Tongue (tissue), 2 donors: ENCODE results near the gene AIFM2. TPM values are rescaled to one million over a fixed set of nuclear protein-coding genes. Genes with fewer than 3 reads are reported as not detected.
"Not testable (repeated sequence)": the region's sequence is repeated elsewhere in the genome, so short reads cannot be mapped to it uniquely, and the experiment has no call there.

Experiments used
- DNase-seq: peaks from one replicate; pipeline ENCODE4 v3.0.0-alpha.2; 2015
- total RNA-seq: library from RNA; depleted of rRNA; stranded (reverse); fragments of >200 nt; gene quantifications from one replicate; pipeline ENCODE4 v1.2.3, GENCODE V29; 2014

Gene AIFM2
- total RNA-seq, 1 donor from 2014 or later = 2.4 TPM

DNA sequence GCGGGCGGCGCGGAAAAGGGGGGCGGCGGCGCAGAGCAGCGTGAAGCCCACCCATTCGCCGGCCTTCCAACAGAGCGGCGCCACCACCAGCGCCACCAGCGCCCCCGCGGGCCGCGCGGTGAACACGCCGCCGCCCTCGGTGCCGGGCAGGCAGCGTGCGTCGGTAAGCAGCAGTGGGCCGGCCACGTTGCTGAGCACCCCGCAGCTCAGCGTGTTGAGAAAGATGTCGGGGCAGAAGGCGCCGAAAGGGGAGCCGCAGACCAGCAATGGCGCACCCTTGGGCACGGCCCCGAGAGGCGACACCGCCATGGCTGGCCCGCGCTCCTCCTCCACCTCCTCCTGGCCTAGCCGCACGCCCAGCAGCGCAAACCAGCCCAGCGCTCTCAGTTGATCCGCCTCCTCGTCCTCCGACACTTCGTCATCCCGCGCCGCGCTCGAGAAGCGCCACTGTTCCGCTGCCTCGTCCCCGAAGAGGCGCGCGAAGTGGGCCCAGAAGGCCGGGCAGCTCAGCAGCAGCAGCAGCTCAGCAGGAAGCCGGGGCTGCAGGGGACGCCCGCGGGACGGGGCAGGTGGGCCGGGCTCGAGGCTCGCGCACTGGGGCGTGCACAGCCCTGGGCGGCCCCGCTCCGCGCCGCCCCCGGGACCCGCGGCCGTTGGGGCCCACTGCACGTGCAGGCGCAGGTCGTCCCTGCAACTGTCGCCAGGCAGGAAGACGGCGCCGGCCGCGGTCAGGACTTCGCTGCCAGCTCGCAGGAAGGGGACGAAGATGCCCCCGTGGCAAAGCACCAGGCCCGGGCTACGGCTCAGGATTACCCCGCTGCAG, 13.3 kb upstream of the AIFM2 start:
- DNase-seq = peak; percentile 75

DNA sequence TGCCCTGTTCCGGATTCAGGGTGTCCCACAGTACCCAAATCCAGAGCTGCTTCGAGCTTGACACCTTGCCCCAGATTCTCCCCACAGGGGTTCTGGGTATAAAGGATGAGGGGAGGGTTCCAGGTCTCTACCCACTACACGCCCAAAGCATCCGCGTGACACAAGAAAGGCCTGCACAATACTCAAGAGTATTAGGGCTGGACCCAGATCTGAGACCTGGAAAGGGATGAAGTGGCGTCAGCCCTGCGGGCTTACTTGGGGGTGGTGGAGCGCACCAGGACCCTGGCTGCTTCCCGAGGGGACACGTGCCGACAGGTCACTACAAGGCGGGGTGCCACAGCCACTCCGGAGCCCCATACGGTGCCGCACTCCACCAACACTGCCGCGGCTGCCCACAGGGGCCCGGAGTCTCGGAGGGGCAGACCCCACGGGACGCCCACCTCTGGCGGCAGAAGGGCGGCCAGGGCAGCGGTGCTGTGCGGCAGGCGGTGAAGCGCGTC, 12.6 kb upstream of the AIFM2 start:
- DNase-seq = peak; percentile 12

DNA sequence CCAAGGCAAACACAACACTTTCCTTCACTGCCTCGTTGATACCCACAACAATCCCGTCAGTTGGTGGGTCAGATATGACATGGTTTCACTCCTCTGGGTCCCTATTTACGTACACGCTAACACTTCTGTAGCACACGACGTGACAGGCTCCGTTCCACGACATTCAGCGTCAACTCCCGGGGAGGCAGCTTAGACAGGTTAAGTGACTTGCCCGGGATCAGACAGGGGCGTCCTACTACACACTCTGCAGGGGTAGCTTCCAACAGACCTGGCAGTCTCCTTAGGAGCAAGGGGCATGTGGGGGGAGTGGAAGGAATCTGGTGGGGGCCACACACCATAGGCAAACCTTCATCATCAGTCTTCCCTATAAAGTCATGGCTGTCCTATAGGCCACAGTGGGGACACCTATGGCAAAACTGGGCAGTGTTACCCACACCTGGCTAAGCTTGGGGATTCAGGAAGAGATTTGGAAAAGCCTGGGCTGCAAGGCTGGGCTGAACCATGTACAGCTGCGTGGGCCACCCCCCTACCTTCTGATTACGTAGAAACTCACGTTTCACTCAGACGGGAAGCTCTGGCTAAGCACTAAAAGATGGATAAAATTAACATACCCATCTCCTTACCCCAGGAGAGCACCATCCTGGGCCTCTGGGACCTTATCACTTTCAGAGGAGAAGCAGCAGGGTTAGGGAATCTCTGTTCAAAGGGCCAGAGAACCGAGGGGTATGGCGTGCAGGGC, 11.9 kb upstream of the AIFM2 start:
- DNase-seq = no peak

DNA sequence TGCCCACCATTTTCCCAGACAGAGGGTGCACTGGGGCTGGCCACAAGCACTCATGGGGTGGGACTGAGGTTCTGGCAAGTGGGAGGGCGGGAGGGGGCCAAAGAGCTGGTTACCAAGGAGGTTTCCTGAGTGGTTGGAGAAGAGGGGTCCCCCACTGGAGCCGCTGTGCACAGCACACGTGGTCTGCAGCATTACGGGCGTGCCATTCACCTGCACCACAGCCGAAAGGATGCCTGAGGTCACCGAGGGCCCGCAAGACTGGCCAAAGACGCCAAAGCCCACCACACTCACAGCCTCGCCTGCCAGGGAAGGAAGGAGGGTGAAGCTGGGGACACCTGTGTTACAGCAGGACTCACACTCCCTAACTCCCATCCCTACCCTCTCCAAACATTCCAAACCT, 9.9 kb upstream of the AIFM2 start:
- no peak for DNase-seq

DNA sequence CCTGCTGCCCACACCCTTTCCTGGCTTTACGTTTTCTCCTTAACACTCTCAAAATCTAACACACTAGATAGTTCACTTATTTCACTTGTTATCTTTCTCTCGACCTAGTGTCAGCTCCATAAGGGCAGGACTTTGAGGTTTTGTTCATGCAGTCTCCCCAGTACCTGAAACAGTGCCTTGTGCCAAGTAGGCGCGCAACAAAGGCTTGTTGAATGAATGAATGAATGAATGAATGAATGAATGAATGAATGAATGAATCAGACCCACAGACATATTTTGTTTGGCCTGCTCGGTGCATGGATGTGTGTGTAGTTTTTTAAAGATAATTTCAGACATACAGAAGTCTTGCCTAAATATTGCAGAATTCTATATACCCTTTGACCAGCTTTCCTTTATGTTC, 7.7 kb upstream of the AIFM2 start:
- DNase-seq = no peak

DNA sequence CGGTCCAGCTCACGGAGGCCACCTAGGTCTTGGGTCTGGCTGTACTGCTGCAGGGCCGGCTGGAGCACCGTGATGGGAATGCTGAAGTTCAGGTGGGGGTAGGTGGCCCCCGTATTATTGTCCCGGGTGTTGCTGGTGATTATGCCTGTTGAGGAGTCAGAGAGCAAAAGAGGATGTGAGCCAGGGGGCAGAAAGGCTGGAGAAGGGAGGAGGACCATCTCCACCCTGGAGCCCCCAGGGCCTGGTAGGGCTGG, 7.3 kb upstream of the AIFM2 start:
- no peak for DNase-seq

DNA sequence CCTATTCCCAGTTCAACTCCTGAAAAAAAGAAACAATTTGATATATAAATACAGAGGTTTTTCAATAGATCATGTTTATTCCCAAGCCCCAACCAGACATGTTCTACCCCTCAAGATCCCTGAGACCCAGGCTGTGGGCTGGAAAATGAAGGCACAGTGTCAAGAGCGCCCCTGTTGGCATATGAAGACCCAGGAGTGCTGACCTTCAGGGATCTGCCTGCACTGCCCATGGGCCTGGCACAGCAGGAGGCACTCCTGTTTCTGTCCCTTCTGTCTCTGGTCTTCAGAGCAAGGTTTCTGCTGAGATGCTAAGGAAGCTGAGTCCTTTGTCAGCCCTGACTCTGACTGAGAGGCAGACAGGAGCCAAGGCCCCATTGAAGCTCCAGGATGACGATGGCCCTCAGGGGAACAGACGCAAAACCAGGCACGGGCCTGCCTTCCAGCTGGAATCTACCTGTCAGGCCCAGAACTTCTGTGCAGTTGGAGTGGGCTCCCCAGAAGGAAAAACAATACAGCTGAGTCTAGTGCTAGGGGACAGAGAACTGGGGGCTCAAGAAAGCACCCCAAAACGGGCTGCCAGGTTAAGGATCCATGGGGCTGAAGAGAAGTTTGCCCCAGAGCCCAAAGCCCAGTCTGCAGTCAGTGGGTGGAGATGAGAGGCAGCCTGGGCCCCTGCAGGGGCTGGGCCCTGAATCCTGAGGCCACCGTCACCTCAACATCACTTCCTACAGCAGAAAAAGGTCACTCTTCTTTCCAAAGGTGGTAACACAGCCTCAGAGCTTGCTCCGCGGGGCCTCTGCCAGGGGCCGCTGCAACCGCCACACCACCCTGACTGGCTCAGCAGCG, 6.7 kb upstream of the AIFM2 start:
- DNase-seq = no peak

DNA sequence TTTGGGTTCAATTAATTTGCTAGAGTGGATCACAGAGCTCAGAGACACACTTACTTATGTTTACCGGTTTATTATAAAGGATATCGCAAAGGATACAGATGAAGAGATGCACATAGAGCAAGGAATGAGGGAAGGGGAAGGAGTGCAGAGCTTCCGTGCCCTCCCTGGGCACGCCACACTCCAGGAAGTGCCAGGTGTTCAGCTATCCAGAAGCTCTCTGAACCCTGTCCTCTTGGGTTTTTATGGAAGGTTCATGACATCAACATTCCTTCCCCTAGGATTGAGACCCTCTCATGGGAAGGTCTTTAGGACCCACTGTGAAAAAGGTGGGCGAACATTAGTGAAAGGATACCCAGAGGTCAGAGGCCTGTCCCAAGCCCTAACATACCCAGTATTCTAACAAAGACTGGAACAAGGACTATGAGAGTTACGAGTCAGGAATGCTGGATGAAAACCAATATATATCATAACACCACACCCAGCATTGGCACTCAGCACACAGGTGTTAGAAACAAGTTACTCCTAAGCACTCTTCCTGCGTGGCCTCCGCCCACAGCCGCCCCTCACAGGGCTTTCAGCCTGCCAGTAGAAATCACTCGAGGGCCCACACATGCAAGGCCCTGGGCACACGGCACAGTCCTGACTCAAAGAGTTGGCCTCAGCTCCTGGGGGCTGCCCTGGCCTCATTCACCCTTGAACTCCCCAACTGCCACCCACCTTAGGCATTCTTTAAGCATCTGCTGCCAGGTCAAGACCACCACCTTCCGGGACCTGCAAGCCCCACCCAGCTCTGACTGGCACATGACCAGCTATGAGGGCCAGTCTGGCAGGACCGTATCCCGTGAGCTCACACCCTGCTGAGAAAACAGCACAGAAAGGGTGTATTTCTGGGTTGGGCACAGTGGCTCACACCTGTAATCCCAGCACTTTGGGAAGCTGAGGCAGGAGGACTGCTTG, 5.6 kb upstream of the AIFM2 start:
- no peak for DNase-seq

DNA sequence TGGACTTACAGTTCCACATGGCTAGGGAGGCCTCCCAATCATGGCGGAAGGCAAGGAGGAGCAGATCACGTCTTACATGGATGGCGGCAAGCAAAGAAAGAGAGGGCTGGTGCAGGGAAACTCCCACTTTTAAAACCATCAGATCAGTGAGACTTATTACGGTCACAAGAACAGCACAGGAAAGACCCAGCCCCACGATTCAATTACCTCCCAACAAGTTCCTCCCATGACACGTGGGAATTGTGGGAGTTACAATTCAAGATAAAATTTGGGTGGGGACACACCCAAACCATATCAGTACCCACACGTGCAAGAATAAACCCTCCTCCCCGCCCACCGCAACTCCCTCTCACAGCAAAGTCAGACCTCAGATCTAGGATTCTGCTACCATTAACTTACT, 4.5 kb upstream of the AIFM2 start:
- DNase-seq = no peak

DNA sequence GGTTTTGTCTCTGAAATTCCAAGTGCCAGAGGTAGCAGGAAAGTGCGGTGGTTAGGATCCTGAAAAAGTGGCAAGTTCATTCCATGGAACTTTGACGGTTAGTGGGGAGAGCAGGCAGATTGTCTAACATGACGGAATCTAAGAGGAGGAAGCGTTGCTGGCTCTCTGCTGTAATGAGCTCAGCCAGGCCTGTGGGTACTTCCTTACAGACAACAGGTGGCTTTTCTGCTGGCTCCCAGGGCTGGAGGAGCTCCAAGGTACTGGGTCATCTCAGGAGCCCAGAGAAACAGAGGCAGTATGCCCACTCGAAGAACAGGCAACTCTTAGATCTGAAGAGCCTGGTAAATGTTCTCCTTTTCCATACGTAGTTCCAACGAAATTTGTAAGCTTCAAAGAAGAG, 3.1 kb upstream of the AIFM2 start:
- peak; percentile 25 for DNase-seq

DNA sequence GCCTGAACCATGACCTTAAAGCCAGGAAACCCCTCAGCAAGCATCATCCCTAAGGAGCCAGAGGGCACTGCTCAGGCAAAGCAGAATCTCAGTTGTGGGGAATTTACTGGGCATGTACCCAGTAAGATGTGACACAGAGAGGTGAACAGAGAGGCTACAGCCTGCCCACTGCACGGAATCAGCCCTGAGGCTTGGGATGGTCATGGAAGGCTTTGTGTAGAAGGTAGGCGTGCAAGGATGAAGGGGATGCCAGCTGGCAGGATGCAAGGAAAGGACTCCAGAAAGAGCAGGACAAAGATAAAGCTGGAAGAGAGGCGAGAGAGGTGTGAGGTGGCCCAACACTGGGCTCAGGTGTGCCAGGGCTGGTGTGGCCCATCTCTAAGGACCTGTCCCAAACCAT, 2.4 kb upstream of the AIFM2 start:
- DNase-seq = no peak

DNA sequence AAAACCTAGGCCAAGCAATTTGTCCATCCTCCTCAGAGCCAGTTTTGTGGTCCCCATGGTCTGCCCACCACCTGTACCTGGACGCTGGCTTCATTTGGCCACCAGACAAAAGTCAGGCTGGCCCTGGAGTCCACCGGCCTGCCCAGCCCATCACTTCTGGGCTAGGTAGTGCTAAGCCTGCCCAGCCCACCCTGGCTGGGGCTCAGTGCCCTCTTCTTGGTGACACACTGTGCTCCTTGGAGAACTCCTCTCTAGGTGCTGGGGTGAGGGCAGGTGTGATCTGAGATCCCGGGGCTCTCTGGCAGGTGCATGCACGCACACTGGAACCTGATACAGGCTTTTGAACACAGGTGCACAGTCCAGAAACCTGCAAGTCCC, 1.1 kb downstream of the AIFM2 start:
- no peak for DNase-seq

DNA sequence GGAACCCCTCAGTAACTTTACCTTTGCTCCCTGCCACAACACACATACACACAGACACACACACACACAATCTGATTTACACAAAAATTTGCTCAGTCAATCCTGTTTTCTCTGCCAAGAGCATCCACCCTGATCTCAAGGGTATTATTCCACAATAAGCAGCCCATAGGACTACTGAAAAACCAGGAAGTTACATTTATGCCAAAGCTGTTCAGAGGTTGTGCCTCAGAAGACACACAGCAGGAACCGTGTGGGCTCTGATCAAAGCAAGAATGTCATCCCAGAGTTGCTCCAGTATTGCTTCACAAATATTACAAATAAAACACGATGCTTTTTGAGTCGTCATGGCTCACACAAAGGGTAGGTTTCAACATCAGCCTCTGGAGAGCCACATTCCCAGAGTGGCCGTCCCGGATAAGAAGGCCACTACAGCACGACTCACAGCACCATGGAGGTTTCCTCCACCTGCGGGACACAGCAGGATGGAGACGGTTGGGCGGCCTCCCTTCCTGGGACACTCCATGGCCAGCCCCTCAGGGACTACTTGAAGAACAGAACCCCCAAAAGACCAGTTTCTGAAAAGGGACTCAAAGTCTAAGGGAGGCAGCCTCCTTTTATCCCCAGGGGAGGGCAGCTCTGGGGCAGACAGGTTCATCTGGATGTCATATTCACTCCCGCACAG, 1.6 kb downstream of the AIFM2 start:
- no peak for DNase-seq

DNA sequence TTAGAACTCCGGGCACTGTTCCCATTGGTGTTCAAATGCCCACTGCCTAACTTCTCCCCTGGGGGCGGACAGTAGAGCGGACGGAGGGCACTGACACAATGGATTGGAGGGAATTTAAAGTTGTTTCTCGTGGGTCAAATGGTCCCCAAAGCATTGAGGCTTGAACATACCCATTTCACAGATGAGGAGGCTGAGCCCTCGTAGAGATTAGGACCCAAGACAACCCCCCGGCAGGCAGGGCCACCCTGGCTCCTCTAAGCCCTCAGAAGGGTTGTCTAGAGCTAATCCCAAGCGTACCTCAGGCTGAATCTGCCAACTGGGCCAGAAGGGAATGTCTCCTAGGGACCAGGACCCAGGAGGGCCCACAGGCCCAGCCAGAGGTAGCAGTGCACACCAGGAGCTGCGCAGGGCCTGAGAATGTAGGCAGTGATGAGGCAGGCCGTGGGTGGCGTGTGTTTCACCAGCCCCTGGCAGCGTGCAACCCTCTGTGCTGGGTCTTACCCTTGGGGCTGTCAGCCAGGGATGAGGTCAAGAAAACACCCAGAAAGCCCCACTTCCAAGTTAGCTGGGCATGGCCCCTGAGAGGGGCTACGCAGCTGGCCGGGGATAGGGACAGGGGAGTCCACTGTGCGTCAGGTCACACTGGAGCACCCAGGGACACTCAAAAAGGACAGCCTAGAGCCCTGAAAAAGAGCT, 5.8 kb downstream of the AIFM2 start:
- no peak for DNase-seq

DNA sequence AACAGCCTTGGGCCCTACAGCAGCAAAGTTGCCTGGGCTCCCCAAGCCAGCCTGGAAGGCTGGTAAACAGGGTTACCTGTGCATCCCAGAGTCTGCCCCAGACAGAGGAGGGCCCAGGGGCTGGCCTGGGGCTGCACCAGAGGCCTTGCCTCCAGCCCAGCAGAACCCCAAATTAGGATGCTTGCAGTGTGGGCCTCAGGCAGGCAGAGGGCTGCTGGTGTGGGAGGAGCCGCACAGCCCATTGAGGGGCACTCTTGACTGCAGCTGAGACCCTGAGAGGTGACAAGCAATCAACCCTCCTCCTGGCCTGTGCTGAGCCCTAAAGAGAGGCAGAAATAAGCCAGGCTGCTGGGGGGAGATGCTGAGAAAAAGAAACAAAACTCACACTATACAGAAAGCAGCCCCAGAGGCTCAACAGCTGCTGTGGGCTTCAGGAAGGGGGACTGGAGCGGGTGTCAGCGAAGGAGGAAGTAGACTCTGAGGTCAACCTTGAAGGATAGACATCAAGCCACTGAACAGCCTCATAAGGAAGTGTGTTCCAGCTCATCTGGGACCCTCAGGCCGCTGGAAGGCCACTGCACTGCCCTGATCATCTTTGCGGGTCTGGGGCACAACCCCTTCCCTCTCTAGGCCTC, 6.6 kb downstream of the AIFM2 start:
- no peak for DNase-seq

DNA sequence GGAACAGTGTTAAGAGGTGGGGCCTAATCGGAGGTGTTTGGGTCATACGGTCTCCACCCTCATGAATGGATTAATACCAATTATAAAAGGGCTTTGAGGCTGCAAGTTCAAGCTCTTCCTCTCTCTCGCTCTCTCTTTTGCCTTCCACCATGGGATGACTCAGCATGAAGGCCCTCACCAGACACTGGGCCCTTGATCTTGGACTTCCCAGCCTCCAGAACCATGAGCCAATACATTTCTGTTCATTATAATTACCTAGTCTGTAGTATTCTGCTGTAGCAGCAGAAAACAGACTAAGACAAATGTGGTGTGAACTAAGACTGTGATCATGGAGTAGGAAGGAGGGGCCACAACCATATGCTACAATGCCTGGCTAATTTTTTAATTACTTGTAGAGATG, 7.7 kb downstream of the AIFM2 start:
- DNase-seq = no peak

DNA sequence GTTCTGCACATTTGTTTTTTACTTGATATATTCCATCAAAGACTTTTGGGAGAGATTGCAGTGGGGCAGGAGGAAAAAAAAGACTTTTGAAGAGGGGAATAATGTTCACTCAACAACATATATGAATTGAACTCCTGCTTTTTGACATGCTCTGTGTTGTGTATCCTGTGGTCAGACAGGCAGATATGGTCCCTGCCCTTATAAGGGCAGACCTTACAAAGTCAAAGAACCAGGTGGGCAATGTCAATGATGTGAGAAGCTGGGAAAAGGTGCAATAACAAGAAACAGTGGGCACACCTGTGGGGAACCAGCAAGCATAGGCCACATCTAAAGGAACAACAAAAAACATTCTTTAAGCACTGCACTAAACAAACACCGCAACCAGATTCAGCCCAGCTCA, 8.2 kb downstream of the AIFM2 start:
- no peak for DNase-seq

DNA sequence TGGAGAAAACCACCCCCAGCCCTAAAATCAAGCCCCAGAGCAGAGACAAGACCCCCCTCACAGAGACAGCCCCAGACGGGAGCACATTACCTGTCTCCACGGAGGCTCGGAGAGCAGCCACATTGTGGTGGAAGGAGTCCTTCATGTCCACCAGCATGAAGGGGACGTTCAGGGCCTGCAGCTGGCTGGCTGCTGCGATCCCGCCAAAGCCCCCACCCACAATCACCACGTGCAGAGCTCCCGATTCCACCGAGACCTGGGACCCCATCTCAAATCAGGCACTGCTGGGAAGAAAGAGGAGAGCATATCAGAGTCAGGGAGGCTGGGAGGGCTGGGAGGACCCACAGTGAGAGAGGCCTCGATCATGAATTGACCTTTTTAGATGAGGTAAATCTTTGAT, 8.8 kb downstream of the AIFM2 start:
- DNase-seq = no peak

DNA sequence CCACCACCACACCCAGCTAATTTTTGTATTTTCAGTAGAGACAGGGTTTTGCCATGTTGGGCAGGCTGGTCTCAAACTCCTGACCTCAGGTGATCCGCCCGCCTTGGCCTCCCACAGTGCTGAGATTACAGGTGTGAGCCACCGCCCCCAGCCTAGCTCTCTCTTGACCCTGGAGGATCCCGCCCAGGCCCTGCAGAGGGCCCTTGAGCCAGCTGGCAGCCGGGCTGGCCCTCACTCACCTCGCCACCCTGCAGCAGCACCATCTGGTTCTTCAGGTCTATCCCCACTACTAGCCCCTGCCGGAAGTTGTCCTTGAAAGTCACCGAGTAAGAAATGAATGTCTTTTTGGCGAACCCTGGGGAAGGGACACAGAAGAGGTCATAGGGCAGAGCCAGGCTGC, 9.5 kb downstream of the AIFM2 start:
- not testable (repeated sequence) for DNase-seq

DNA sequence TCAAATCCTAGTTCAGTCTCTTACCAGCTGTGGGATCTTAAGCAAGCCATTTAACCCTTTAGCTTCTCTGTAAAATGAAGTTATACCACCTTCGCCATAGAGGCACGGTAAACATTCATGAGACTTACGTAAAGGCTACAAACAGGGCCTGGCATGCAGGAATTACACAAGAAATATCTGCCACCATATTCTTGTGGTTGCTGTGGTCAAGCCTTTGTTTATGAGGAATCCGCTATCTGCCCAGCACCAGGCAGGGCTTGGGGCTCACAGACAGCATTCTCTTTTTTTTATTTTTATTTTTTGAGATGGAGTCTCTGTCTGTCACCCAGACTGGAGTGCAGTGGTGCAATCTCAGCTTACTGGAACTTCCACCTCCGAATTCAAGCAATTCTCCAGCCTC, 9.9 kb downstream of the AIFM2 start:
- no peak for DNase-seq
